ENCODE results near the gene OR2AJ1.

The OR2AJ1 gene

GRCh38 chr1:247919952-247920351 lies 4.7 kb upstream of the OR2AJ1 start, which contains the start of gene OR2T8:
OR2T8 (plus strand) TSS chr1:247920252; CDS start chr1:247921018, 766 bp downstream.
- FAIRE-seq = no peak
- no peak for DNase-seq (ENCODE audit: insufficient read length)
- TF ChIP-seq TAF1 (IDR thresholded peaks at IDR 0.05; ENCODE audit: borderline replicate concordance, low read depth, low read length) = no peak
- TF ChIP-seq POLR2A (IDR thresholded peaks at IDR 0.05; ENCODE audit: low read depth, low read length) = no peak
- no peak for TF ChIP-seq POLR2AphosphoS5 (IDR thresholded peaks at IDR 0.05; ENCODE audit: low read depth, low read length)

GRCh38 chr1:247923941-247924340 lies 748 bp upstream of the OR2AJ1 start:
- FAIRE-seq (no peak), DNase-seq (ENCODE audit: insufficient read length) (no peak)
- TF ChIP-seq TAF1 (IDR thresholded peaks at IDR 0.05; ENCODE audit: borderline replicate concordance, low read depth, low read length) (no peak), POLR2AphosphoS5 (IDR thresholded peaks at IDR 0.05; ENCODE audit: low read depth, low read length) (no peak), POLR2A (IDR thresholded peaks at IDR 0.05; ENCODE audit: low read depth, low read length) (no peak)

GRCh38 chr1:247933989-247934388 lies 9.3 kb downstream of the OR2AJ1 start:
- FAIRE-seq = no peak
- DNase-seq (ENCODE audit: insufficient read length) = no peak
- TF ChIP-seq POLR2A (IDR thresholded peaks at IDR 0.05; ENCODE audit: low read depth, low read length) = no peak
- TF ChIP-seq TAF1 (IDR thresholded peaks at IDR 0.05; ENCODE audit: borderline replicate concordance, low read depth, low read length) = no peak
- TF ChIP-seq POLR2AphosphoS5 (IDR thresholded peaks at IDR 0.05; ENCODE audit: low read depth, low read length) = no peak

GRCh38 chr1:247935781-247936180 lies 11.1 kb downstream of the OR2AJ1 start:
- FAIRE-seq (no peak), DNase-seq (ENCODE audit: insufficient read length) (no peak)
- TF ChIP-seq TAF1 (IDR thresholded peaks at IDR 0.05; ENCODE audit: borderline replicate concordance, low read depth, low read length) (no peak), POLR2AphosphoS5 (IDR thresholded peaks at IDR 0.05; ENCODE audit: low read depth, low read length) (no peak), POLR2A (IDR thresholded peaks at IDR 0.05; ENCODE audit: low read depth, low read length) (no peak)

- TF ChIP-seq POLR2AphosphoS5 (IDR thresholded peaks at IDR 0.05; ENCODE audit: low read depth, low read length) (no peak), POLR2A (IDR thresholded peaks at IDR 0.05; ENCODE audit: low read depth, low read length) (no peak), TAF1 (IDR thresholded peaks at IDR 0.05; ENCODE audit: borderline replicate concordance, low read depth, low read length) (no peak)
- no peak for FAIRE-seq
- DNase-seq (ENCODE audit: insufficient read length) = no peak
Observed at GRCh38 chr1:247936415-247936814, 11.7 kb downstream of the OR2AJ1 start.

GRCh38 chr1:247936965-247937734 lies 12.5 kb downstream of the OR2AJ1 start:
- DNase-seq (ENCODE audit: insufficient read length) (peak; percentile 55), FAIRE-seq (peak; percentile 30)

GRCh38 chr1:247942624-247943023 lies 17.9 kb downstream of the OR2AJ1 start:
- FAIRE-seq (no peak), DNase-seq (ENCODE audit: insufficient read length) (no peak)
- TF ChIP-seq POLR2A (IDR thresholded peaks at IDR 0.05; ENCODE audit: low read depth, low read length) = no peak
- no peak for TF ChIP-seq TAF1 (IDR thresholded peaks at IDR 0.05; ENCODE audit: borderline replicate concordance, low read depth, low read length)
- no peak for TF ChIP-seq POLR2AphosphoS5 (IDR thresholded peaks at IDR 0.05; ENCODE audit: low read depth, low read length)

GRCh38 chr1:247948558-247948957 lies 23.9 kb downstream of the OR2AJ1 start, which contains the start of gene OR2L8:
OR2L8 (plus strand) TSS chr1:247948858; CDS start chr1:247948858, 0 bp downstream.
- DNase-seq (ENCODE audit: insufficient read length) (no peak), FAIRE-seq (no peak)
- TF ChIP-seq POLR2A (IDR thresholded peaks at IDR 0.05; ENCODE audit: low read depth, low read length) = no peak
- TF ChIP-seq POLR2AphosphoS5 (IDR thresholded peaks at IDR 0.05; ENCODE audit: low read depth, low read length) = no peak
- no peak for TF ChIP-seq TAF1 (IDR thresholded peaks at IDR 0.05; ENCODE audit: borderline replicate concordance, low read depth, low read length)

GRCh38 chr1:247953408-247953807 lies 28.7 kb downstream of the OR2AJ1 start:
- DNase-seq (ENCODE audit: insufficient read length) = no peak
- no peak for FAIRE-seq

GRCh38 chr1:247961791-247962190 lies 37.1 kb downstream of the OR2AJ1 start:
- DNase-seq (ENCODE audit: insufficient read length) = no peak
- no peak for FAIRE-seq
- no peak for TF ChIP-seq POLR2A (IDR thresholded peaks at IDR 0.05; ENCODE audit: low read depth, low read length)
- no peak for TF ChIP-seq POLR2AphosphoS5 (IDR thresholded peaks at IDR 0.05; ENCODE audit: low read depth, low read length)
- no peak for TF ChIP-seq TAF1 (IDR thresholded peaks at IDR 0.05; ENCODE audit: borderline replicate concordance, low read depth, low read length)

More at GRCh38 chr1:247953408-247953807, 28.7 kb downstream of the OR2AJ1 start:
- no peak for TF ChIP-seq TAF1 (IDR thresholded peaks at IDR 0.05; ENCODE audit: borderline replicate concordance, low read depth, low read length)
- no peak for TF ChIP-seq POLR2A (IDR thresholded peaks at IDR 0.05; ENCODE audit: low read depth, low read length)
- TF ChIP-seq POLR2AphosphoS5 (IDR thresholded peaks at IDR 0.05; ENCODE audit: low read depth, low read length) = no peak

- DNase-seq (ENCODE audit: insufficient read length) = no peak
- no peak for TF ChIP-seq POLR2AphosphoS5 (IDR thresholded peaks at IDR 0.05; ENCODE audit: low read depth, low read length)
- TF ChIP-seq TAF1 (IDR thresholded peaks at IDR 0.05; ENCODE audit: borderline replicate concordance, low read depth, low read length) = no peak
- no peak for TF ChIP-seq POLR2A (IDR thresholded peaks at IDR 0.05; ENCODE audit: low read depth, low read length)
Observed at GRCh38 chr1:247962911-247963588, 38.4 kb downstream of the OR2AJ1 start.

GRCh38 chr1:247964933-247965332 lies 40.2 kb downstream of the OR2AJ1 start, which contains the start of gene OR2AK2:
OR2AK2 (plus strand) TSS chr1:247965233; CDS start chr1:247965377, 144 bp downstream.
- FAIRE-seq (no peak), DNase-seq (ENCODE audit: insufficient read length) (no peak)
- no peak for TF ChIP-seq POLR2A (IDR thresholded peaks at IDR 0.05; ENCODE audit: low read depth, low read length)
- no peak for TF ChIP-seq POLR2AphosphoS5 (IDR thresholded peaks at IDR 0.05; ENCODE audit: low read depth, low read length)
- no peak for TF ChIP-seq TAF1 (IDR thresholded peaks at IDR 0.05; ENCODE audit: borderline replicate concordance, low read depth, low read length)

More at GRCh38 chr1:247962911-247963588, 38.4 kb downstream of the OR2AJ1 start:
- no peak for FAIRE-seq

Data from GM12892 (cell line).